GM19467 (cell line): Measurements from ENCODE around the gene GFI1.
"Not testable (repeated sequence)": the region's sequence is repeated elsewhere in the genome, so short reads cannot be mapped to it uniquely, and the experiment has no call there.

Source experiments
- ATAC-seq: cut with Tn5 transposase; IDR thresholded peaks from one replicate; pipeline ENCODE4 v1.9.1; 2021; ENCODE audit warnings: mild to moderate bottlenecking, moderate library complexity; ENCODE audit not compliant: unreplicated experiment

The GFI1 gene

DNA sequence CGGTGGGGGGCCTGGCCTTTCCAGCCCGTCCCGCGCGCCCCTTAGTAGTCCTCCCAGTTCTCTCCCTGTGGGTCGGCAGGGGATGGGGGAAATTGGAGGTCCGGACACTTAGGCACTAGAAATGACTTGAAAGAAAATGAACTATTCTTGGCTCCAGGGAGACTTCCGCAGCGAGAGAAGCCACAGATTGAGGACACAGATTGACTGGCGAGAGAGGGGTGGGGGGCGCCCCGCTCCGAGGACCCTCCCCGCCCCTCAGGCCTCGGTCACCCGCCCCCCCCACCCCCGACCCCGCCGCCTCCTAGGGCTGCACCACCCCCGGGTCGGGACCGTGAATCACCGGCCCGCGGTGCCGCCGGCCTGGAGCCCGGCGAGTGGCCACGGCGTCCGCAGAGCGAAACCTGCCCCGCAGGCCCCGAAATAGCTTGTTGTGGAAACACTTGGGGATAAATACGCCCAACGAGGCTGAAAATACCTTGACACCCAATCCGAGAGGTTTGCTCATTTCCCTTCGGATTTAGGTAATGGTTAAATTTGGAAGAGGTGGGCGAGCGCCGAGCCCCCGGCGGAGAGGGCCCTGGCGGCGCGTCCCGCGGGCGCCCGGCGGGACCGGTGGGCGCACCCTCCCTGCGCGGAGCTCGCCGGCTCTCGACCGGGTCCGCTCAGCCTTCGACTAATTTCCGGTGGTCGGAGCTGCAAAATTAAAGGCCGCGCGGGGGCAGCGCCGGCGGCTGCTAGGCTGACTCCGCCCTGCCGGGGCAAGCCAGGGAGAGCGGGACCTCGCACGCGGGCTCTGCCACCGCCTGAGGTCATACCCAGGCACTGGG lies at the start of gene GFI1:
TSS of gene GFI1 (minus strand) at position 675 of the 827 bp plus-strand sequence. CDS start 3,438 bp downstream, outside the sequence.
- ATAC-seq = no peak

DNA sequence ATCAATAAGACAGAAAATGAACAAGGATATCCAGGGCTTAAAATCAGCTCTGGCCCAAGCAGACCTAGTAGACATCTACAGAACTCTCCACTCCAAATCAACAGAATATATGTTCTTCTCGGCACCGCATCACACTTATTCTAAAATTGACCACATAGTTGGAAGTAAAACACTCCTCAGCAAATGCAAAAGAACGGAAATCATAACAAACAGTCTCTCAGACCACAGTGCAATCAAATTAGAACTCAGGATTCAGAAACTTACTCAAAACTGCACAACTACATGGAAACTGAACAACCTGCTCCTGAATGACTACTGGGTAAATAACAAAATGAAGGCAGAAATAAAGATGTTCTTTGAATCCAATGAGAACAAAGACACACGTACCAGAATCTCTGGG lies 45.6 kb upstream of the GFI1 start:
- ATAC-seq = not testable (repeated sequence)

DNA sequence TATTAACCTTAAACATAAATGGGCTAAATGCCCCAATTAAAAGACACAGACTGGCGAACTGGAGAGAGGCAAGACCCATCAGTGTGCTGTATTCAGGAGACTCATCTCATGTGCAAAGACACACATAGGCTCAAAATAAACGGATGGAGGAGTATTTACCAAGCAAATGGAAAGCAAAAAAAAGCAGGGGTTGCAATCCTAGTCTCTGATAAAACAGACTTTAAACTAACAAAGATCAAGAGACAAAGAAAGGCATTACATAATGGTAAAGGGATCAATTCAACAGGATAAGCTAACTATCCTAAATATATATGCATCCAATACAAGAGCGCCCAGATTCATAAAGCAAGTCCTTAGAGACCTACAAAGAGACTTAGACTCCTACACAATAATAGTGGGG lies 45.2 kb upstream of the GFI1 start:
- not testable (repeated sequence) for ATAC-seq

GRCh38 chr1:92527670-92528069 lies 40.9 kb upstream of the GFI1 start:
- no peak for ATAC-seq

GRCh38 chr1:92524944-92525590 lies 38.3 kb upstream of the GFI1 start:
- not testable (repeated sequence) for ATAC-seq

DNA sequence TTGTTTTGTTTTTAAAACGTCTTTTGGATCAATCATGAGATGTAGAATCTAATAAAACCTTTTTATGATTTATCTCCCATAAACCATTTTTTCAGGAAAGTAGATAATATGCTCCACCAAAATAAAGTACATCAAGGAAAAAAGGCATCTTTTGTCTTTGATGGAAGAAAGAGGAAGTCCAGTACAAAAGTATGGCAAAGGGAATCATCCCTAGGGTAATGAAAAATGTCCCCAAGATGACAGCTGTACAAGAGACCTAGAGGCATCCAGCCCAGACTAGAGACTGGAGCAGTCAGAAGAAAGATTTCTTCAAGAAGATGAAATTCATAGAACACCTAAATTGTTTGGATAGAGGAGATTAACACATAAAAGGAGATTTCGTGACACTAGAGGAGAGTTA lies 32.3 kb upstream of the GFI1 start:
- ATAC-seq = no peak

- no peak for ATAC-seq
Measured at GRCh38 chr1:92516574-92516973, 29.8 kb upstream of the GFI1 start.

DNA sequence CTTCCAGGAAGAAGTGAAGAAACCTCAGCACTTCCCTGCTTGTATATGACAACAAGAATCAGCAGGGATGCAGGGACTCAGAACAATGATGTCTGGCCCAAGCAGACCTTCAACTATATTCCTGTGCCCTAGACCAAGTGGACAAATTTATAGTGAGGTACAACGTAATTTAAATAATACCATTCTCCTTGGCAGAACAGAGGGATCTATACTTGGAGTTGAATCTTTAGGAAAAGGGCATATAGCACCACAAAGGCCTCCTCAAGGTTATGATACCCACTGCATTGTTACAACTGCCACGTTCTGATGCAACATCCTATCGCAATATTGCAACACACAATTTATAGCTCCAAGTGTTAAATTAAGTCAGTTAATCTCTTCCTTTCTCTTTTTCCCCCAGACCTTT lies 29.1 kb upstream of the GFI1 start:
- ATAC-seq = no peak

GRCh38 chr1:92511541-92511940 lies 24.8 kb upstream of the GFI1 start:
- peak; percentile 71 for ATAC-seq

- ATAC-seq = no peak
Measured at GRCh38 chr1:92509619-92510018, 22.9 kb upstream of the GFI1 start.

GRCh38 chr1:92505015-92505692 lies 18.4 kb upstream of the GFI1 start:
- ATAC-seq = no peak

GRCh38 chr1:92504291-92505014 lies 17.7 kb upstream of the GFI1 start:
- ATAC-seq = no peak

GRCh38 chr1:92503926-92504285 lies 17.2 kb upstream of the GFI1 start:
- ATAC-seq = no peak

DNA sequence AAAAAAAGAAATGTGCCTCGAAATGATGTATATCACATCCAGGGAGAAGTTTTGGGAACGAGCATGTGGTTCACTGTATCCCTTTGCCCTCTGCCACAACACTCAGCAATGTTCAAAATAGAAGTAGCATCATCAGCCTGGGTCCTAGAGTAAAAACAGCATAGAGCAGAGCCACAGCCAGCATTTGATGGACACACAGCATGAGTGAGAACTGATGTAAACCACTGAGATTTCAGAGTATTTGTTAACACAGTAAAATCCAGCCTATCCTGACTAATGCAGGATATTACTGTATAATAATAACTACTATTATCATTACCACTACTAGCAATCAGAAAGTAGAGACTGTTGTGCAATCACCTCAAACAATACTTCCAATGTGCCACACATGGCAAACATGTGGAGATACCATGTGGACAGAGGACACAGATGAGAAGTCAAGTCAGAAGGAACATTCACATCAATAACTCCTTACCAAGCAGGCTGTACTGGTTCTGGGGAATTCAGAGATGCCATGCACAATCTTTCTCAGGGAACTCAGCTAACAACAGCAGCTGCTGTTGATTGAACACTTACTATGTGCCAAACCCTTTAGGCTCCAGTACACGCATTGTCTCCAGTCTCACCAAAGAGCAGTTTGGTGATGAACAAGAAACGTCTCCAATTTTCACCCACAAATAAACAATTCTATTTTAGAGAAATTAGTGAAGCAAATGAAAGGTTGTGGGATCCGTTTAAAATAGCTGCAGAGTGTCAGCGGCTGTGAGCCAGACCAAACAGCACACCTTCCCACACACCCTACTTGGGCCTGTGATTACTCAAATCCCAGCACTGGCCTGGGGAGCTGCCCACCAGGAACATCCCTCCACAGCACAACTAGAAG lies 16.6 kb upstream of the GFI1 start:
- no peak for ATAC-seq

- ATAC-seq = peak; percentile 65
Measured at GRCh38 chr1:92502247-92502646, 15.5 kb upstream of the GFI1 start.

DNA sequence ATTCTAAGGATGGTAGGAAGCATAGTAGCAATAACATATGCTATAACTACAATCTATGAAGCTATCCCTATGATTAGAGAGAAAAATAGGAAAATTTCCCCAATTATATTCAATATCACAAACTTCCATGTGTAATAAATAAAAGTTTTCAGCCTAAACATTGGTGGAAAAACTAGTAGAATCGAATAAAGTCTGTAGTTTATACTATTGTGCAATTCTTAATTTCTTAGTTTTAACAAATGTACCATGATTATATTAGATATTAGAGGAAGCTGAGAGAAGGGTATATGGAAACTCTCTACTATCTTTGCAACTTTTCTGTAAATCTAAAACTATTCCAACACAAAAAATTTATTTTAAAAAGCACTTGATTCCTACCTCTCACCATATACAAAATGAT lies 13.8 kb upstream of the GFI1 start:
- ATAC-seq = no peak

DNA sequence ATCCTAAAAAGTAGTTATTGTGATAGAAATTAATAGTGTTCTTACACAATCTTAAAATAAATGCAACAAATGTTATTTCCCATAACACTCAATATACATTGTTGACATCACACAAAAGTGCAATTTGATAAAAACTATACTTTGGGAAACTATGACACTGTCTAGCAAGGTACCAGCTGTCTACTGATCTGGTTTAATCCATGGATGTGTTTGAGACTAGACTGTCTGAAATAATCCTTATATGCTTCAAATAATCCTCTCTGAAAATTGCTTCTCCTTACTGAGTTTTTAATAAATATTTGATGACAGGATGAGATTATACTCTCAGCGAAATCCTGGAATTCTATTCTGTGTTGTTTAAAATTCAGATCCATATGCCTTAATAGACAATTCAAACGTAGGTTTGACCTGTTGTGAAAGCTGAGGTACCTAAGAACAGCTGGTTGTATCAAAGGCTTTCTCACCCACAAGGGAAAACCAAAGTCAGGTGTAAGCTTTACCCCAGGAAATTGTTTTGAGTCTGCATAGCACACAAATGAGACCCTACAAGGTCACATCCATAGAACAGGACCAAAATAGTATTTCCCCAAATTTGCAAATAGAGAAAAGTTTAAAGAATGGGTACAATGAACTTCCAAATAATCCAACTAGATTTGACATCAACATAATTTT lies 8.8 kb upstream of the GFI1 start:
- no peak for ATAC-seq

DNA sequence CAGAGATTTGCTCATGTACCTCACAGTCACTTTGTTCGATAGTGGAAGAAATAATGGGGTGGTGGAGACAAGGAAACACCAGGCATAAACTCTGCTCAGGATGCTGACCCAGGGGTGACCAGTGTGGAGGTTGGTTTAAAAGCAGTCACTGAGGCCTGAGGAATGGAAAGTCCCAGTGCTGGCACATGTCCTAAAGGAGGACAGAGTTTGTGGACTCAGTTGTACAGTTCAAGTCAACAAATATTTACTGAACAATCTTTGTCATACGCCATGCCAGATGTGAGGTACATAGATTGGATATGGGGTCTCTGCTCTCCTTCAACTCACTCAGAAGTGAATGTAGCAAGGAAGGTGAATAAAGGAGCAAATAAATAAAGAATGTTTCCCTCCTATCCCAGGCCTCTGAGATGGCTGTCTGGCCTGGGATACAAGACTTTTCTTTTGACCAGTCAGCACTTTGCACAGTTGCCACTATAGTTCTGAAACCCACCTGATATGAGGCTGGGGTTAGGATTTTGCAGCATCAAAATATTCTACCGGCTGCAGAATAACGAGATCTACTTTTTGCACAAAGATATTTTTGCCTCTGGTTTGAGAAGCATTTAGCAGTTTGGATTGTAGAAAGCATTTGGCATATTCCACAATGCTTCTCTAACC lies 7.9 kb upstream of the GFI1 start:
- no peak for ATAC-seq

DNA sequence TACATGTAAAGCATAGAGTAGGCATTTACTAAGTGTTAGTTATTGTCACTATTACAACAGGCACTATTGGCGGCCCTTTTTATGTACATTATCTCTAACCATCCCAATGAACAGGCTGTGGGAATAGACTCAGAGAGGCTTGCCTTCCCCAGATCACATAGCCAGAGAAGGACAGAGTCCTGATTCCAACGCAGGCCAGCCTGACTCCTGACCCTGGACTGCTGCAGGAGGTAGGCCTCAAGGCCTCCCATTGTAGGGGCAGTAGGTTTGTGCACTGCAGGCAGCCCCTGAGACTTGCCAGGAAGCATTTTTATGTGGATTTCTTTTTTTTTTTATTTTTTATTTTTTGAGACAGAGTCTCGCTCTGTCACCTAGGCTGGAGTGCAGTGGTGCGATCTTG lies 6.4 kb upstream of the GFI1 start:
- ATAC-seq = no peak
